Upper lobe of left lung (tissue), 4 donors: ENCODE measurements around the gene ANKRD13D.

Source experiments
- EP300 ChIP-seq, 4 donors: sonication (generic); formaldehyde crosslinking; IDR thresholded peaks; one replicate each; pipeline ENCODE4 v1.5.1; 2017; ENCODE audit warnings: antibody characterized with exemption in 4 of 4, control low read depth in 2 of 4
- POLR2A ChIP-seq, 4 donors: fragments of 450-650 bp; IDR thresholded peaks; one replicate each; pipeline ENCODE4 v1.5.1; 2016 to 2017; ENCODE audit warnings: antibody characterized with exemption in 4 of 4, mild to moderate bottlenecking in 2 of 4
- POLR2AphosphoS5 ChIP-seq, 2 donors: sonication (generic); formaldehyde crosslinking; IDR thresholded peaks; one replicate each; pipeline ENCODE4 v1.5.1; 2017; ENCODE audit warnings: antibody characterized with exemption in 2 of 2
- TF ChIP-seq, protein P1 (sequence below), 6 experiments: fragments of 450-650 bp in 4 of 6; fragments of 200-600 bp in 2 of 6; sonication (generic) in 2 of 6; IDR thresholded peaks; one replicate each; pipeline ENCODE4 v1.5.1; 2016 to 2019; ENCODE audit warnings: antibody characterized with exemption in 6 of 6

GRCh38 chr11:67281552-67282150, 7.5 kb upstream of the ANKRD13D start:
- TF ChIP-seq, protein P1, sequence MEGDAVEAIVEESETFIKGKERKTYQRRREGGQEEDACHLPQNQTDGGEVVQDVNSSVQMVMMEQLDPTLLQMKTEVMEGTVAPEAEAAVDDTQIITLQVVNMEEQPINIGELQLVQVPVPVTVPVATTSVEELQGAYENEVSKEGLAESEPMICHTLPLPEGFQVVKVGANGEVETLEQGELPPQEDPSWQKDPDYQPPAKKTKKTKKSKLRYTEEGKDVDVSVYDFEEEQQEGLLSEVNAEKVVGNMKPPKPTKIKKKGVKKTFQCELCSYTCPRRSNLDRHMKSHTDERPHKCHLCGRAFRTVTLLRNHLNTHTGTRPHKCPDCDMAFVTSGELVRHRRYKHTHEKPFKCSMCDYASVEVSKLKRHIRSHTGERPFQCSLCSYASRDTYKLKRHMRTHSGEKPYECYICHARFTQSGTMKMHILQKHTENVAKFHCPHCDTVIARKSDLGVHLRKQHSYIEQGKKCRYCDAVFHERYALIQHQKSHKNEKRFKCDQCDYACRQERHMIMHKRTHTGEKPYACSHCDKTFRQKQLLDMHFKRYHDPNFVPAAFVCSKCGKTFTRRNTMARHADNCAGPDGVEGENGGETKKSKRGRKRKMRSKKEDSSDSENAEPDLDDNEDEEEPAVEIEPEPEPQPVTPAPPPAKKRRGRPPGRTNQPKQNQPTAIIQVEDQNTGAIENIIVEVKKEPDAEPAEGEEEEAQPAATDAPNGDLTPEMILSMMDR (IDR thresholded peaks at IDR 0.05): no peak
- TF ChIP-seq POLR2AphosphoS5 (IDR thresholded peaks at IDR 0.05) (no peak), POLR2A (IDR thresholded peaks at IDR 0.05) (no peak), EP300 (IDR thresholded peaks at IDR 0.05) (no peak)
